IMR-90 (cell line): ENCODE data around the gene TRMO. TPM values are rescaled to one million over a fixed set of nuclear protein-coding genes. Genes with fewer than 3 reads are reported as not detected.

Experiments
- ATAC-seq: fragments of 200-7000 bp; cut with Tn5 transposase; 2 replicates; pipeline ENCODE4 v1.9.1; 2020; ENCODE audit warnings: low read depth, mild to moderate bottlenecking, moderate library complexity
- BruUV-seq: library from RNA; stranded (reverse); fragments of 400-500 nt; replicated peaks from 2 replicates; lab custom pipeline; 2021; lab: Mats Ljungman, UMichigan
- CTCF ChIA-PET: fragments of 300-600 bp; formaldehyde crosslinking; extraction: SDS; loops from one replicate; lab custom pipeline; 2021; ENCODE audit warnings: antibody characterized with exemption; lab: Yijun Ruan, JAX
- POLR2A ChIA-PET: fragments of 300-600 bp; sonication (Branson Sonifier 250); formaldehyde crosslinking; loops from one replicate; lab custom pipeline; 2022; ENCODE audit warnings: antibody characterized with exemption; ENCODE audit not compliant: unreplicated experiment; lab: Charles Lee
- DNase-seq: peaks from one replicate; pipeline ENCODE4 v3.0.0; 2013
- H2AFZ ChIP-seq: replicated peaks from 2 replicates; pipeline ENCODE3; 2013; ENCODE audit warnings: low read length, mild to moderate bottlenecking; ENCODE audit not compliant: poor library complexity
- H2AK5ac ChIP-seq: 2 replicates; pipeline ENCODE4 v1.6.1; 2013; ENCODE audit warnings: low read depth, low read length, inconsistent platforms
- H2AK9ac ChIP-seq: replicated peaks from 2 replicates; pipeline ENCODE3; 2013; ENCODE audit warnings: mild to moderate bottlenecking, low read depth, low read length, moderate library complexity; ENCODE audit not compliant: poor library complexity
- H2BK120ac ChIP-seq: 2 replicates; pipeline ENCODE4 v1.6.1; 2013; ENCODE audit warnings: low read depth, low read length, inconsistent platforms
- H2BK15ac ChIP-seq: 3 replicates; pipeline ENCODE4 v1.6.1; 2013; ENCODE audit warnings: low read depth, low read length, inconsistent platforms
- H2BK20ac ChIP-seq: 2 replicates; pipeline ENCODE4 v1.6.1; 2013; ENCODE audit warnings: low read depth, mild to moderate bottlenecking, inconsistent platforms, low read length, moderate library complexity
- H2BK5ac ChIP-seq: 2 replicates; pipeline ENCODE4 v1.6.1; 2013; ENCODE audit warnings: mild to moderate bottlenecking, low read depth, low read length, inconsistent platforms; ENCODE audit not compliant: poor library complexity, severe bottlenecking
- H3K14ac ChIP-seq: replicated peaks from 2 replicates; pipeline ENCODE4 v1.6.1; 2013; ENCODE audit warnings: low read depth, low read length, inconsistent platforms
- H3K18ac ChIP-seq: 2 replicates; pipeline ENCODE4 v1.6.1; 2013; ENCODE audit warnings: low read depth, low read length, control low read depth
- H3K23ac ChIP-seq: 2 replicates; pipeline ENCODE4 v1.6.1; 2013; ENCODE audit warnings: low read depth, low read length, inconsistent platforms
- H3K27ac ChIP-seq: 2 replicates; pipeline ENCODE4 v1.5.1; 2013; ENCODE audit warnings: mild to moderate bottlenecking, control low read depth, low read length; ENCODE audit not compliant: insufficient read depth
- H3K27me3 ChIP-seq: 2 replicates; pipeline ENCODE4 v1.6.1; 2013; ENCODE audit warnings: low read length; ENCODE audit not compliant: control insufficient read depth, insufficient read depth
- H3K36me3 ChIP-seq: 2 replicates; pipeline ENCODE4 v1.6.1; 2013; ENCODE audit warnings: low read length, mixed read lengths; ENCODE audit not compliant: control insufficient read depth, insufficient read depth
- H3K4ac ChIP-seq: 2 replicates; pipeline ENCODE4 v1.6.1; 2013; ENCODE audit warnings: low read depth, low read length, inconsistent platforms
- H3K4me1 ChIP-seq: 2 replicates; pipeline ENCODE4 v1.6.1; 2013; ENCODE audit warnings: low read length, mixed read lengths; ENCODE audit not compliant: control insufficient read depth, insufficient read depth
- H3K4me2 ChIP-seq: 2 replicates; pipeline ENCODE4 v1.6.1; 2013; ENCODE audit warnings: low read depth, mild to moderate bottlenecking, control low read depth, low read length, moderate library complexity
- H3K4me3 ChIP-seq: 2 replicates; pipeline ENCODE4 v1.5.1; 2013; ENCODE audit warnings: low read depth, mild to moderate bottlenecking, control low read depth, low read length, moderate library complexity; ENCODE audit not compliant: insufficient read depth
- H3K56ac ChIP-seq: 2 replicates; pipeline ENCODE4 v1.6.1; 2013; ENCODE audit warnings: low read length, inconsistent platforms; ENCODE audit not compliant: insufficient read depth; ENCODE audit errors: extremely low read depth
- H3K79me1 ChIP-seq, 2 experiments: 2 replicates each; pipeline ENCODE4 v1.6.1; 2013; ENCODE audit warnings: low read length in 2 of 2, inconsistent platforms in 1 of 2, low read depth in 1 of 2
- H3K9ac ChIP-seq: 2 replicates; pipeline ENCODE4 v1.6.1; 2013; ENCODE audit warnings: low read depth, low read length, control low read depth
- H3K9me1 ChIP-seq: 2 replicates; pipeline ENCODE4 v1.6.1; 2013; ENCODE audit warnings: low read length, inconsistent platforms; ENCODE audit not compliant: insufficient read depth
- H3K9me3 ChIP-seq: 2 replicates; pipeline ENCODE4 v1.6.1; 2013; ENCODE audit warnings: low read length; ENCODE audit not compliant: control insufficient read depth, insufficient read depth
- H4K20me1 ChIP-seq: 2 replicates; pipeline ENCODE4 v1.6.1; 2013; ENCODE audit warnings: low read length, inconsistent platforms; ENCODE audit not compliant: insufficient read depth
- H4K5ac ChIP-seq: 2 replicates; pipeline ENCODE4 v1.6.1; 2013; ENCODE audit warnings: mild to moderate bottlenecking, low read depth, low read length, control low read depth
- H4K8ac ChIP-seq, 2 experiments: 2 replicates each; pipeline ENCODE4 v1.6.1; 2013; ENCODE audit warnings: low read depth in 2 of 2, low read length in 2 of 2, control low read depth in 1 of 2, inconsistent platforms in 1 of 2
- H4K91ac ChIP-seq: 2 replicates; pipeline ENCODE4 v1.6.1; 2013; ENCODE audit warnings: low read depth, low read length, inconsistent platforms; ENCODE audit not compliant: insufficient read depth
- MXI1 ChIP-seq: IDR thresholded peaks from 2 replicates; pipeline ENCODE4 v1.6.1; 2012; ENCODE audit warnings: low read depth, mild to moderate bottlenecking, low read length, moderate library complexity, borderline replicate concordance
- RAD21 ChIP-seq: IDR thresholded peaks from 2 replicates; pipeline ENCODE4 v1.6.1; 2012; ENCODE audit warnings: low read length, improper control_type of control experiment
- WGBS, 2 experiments: methylation state at CpG; one replicate each; pipeline versions ENCODE4 v1.1.5 to v1.1.7; 2013; ENCODE audit warnings: missing lambda C conversion rate in 2 of 2; ENCODE audit not compliant: insufficient read length in 1 of 2; ENCODE audit errors: extremely low coverage in 2 of 2; 5-methylcytosine and 5-hydroxymethylcytosine counted together
- dilution Hi-C: fragments of 300-500 bp; cut with HindIII; formaldehyde crosslinking; loops from one replicate; pipeline ENCODE4 v1.14.3; 2018; ENCODE audit warnings: low sequenced_read_pairs; ENCODE audit not compliant: unreplicated experiment
- in situ Hi-C: fragments of 300-500 bp; cut with MboI; formaldehyde crosslinking; loops from 3 replicates; pipeline ENCODE4 v1.14.3; 2019; ENCODE audit warnings: low sequenced_read_pairs, inconsistent platforms, mixed read lengths
- intact Hi-C: fragments of 100-400 bp; cut with micrococcal nuclease; formaldehyde crosslinking; loops from 2 replicates; pipeline ENCODE4 v1.10.0; 2022
- polyA plus RNA-seq, 3 experiments: library from polyadenylated mRNA; depleted of rRNA; stranded (reverse); fragments of >200 nt; gene quantifications; 2 replicates each; pipeline ENCODE4 v1.2.3, GENCODE V29; 2012; ENCODE audit warnings: low replicate concordance in 1 of 3
- total RNA-seq: library from RNA; depleted of rRNA; stranded (reverse); fragments of >200 nt; gene quantifications from 2 replicates; pipeline ENCODE4 v1.2.3, GENCODE V29; 2012
- TF ChIP-seq, protein P1 (sequence below): conservative IDR thresholded peaks from 2 replicates; pipeline ENCODE4 v1.5.1; 2012; ENCODE audit warnings: mild to moderate bottlenecking, low read depth, low read length, improper control_type of control experiment

The TRMO gene
- total and polyA plus RNA-seq, 2 of the 4 experiments (the other 2 are of a cell fraction): 10.2 to 19.9 TPM

GRCh38 chr9:97895695-97896332 lies 26.5 kb downstream of the TRMO start:
- 0 out of 4 replicates have a peak, but pooled peaks cover 0 to 5% of the 10 kb centered on the region in 2 experiments for H3K79me1 ChIP-seq
- H4K8ac ChIP-seq: no peak overlapping the region
- H2BK20ac ChIP-seq: no peak overlapping the region
- in situ Hi-C loops (no loop called here), intact Hi-C loops (loop anchor here (10.0 kb wide), 1 partner anchor 431 kb away; no protein-coding TSS in a partner anchor), dilution Hi-C loops (no loop called here)
- no peak; the same call in 1 of the 2 replicates for ATAC-seq
- H4K91ac ChIP-seq: no peak overlapping the region
- H3K9ac ChIP-seq: no peak overlapping the region
- no peak overlapping the region for H3K4me2 ChIP-seq
- H3K27me3 ChIP-seq: no peaks in the 10 kb centered on the region; the same call in 1 of the 2 replicates
- no peak overlapping the region for H2BK120ac ChIP-seq
- H4K20me1 ChIP-seq: 0 out of 2 replicates have a peak, but pooled peaks cover 2% of the 10 kb centered on the region
- H4K5ac ChIP-seq: no peak overlapping the region
- no peaks in the 10 kb centered on the region for H3K4me1 ChIP-seq
- H3K36me3 ChIP-seq: no peaks in the 10 kb centered on the region
- BruUV-seq: no TSS peak
- no peak overlapping the region for H3K14ac ChIP-seq
- H3K4me3 ChIP-seq: no peak overlapping the region
- CTCF ChIA-PET: no interaction called here
- H3K18ac ChIP-seq: no peak overlapping the region
- H3K9me3 ChIP-seq: peaks cover 6% of the 10 kb centered on the region
- no peak overlapping the region for H3K27ac ChIP-seq
- peaks cover 2% of the 10 kb centered on the region; the same call in 1 of the 2 replicates for H3K9me1 ChIP-seq
- no peak overlapping the region for H2BK5ac ChIP-seq
- H2AK9ac ChIP-seq: no peak overlapping the region
- POLR2A ChIA-PET: no interaction called here
- H3K56ac ChIP-seq: no peak overlapping the region
- no peak overlapping the region for H2BK15ac ChIP-seq
- no peak overlapping the region for H2AFZ ChIP-seq
- H2AK5ac ChIP-seq: no peak overlapping the region
- H3K23ac ChIP-seq: no peak overlapping the region
- WGBS, 2 experiments: 49% methylated on average over 2 of the region's 6 CpGs; no CpG with 5 or more reads in 1 of the 2 experiments
- DNase-seq: peak; percentile 15
- H3K4ac ChIP-seq: no peak overlapping the region
- TF ChIP-seq RAD21: no peak
- TF ChIP-seq, protein P1, sequence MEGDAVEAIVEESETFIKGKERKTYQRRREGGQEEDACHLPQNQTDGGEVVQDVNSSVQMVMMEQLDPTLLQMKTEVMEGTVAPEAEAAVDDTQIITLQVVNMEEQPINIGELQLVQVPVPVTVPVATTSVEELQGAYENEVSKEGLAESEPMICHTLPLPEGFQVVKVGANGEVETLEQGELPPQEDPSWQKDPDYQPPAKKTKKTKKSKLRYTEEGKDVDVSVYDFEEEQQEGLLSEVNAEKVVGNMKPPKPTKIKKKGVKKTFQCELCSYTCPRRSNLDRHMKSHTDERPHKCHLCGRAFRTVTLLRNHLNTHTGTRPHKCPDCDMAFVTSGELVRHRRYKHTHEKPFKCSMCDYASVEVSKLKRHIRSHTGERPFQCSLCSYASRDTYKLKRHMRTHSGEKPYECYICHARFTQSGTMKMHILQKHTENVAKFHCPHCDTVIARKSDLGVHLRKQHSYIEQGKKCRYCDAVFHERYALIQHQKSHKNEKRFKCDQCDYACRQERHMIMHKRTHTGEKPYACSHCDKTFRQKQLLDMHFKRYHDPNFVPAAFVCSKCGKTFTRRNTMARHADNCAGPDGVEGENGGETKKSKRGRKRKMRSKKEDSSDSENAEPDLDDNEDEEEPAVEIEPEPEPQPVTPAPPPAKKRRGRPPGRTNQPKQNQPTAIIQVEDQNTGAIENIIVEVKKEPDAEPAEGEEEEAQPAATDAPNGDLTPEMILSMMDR: 0 out of 2 replicates have a peak, but pooled peaks have one; percentile 13
- TF ChIP-seq MXI1: no peak
